H1 (cell line): ENCODE measurements around the gene ZNF646. TPM values are rescaled to one million over a fixed set of nuclear protein-coding genes. Genes with fewer than 3 reads are reported as not detected.

Experiments used
- CHD7 ChIP-seq: fragments of 300-600 bp; sonication (generic); IDR thresholded peaks from 2 replicates; pipeline ENCODE4 v1.7.1; 2012; ENCODE audit warnings: low read length, moderate library complexity, mild to moderate bottlenecking, inconsistent platforms; ENCODE audit not compliant: insufficient replicate concordance
- CTBP2 ChIP-seq: IDR thresholded peaks from 2 replicates; pipeline ENCODE4 v1.7.0; 2011; ENCODE audit warnings: borderline replicate concordance, mild to moderate bottlenecking, moderate library complexity, mixed read lengths, low read length; ENCODE audit not compliant: insufficient read depth, insufficient read length
- CTCF ChIP-seq, 3 experiments: IDR thresholded peaks; 1 replicate in 2 of 3; 2 replicates in 1 of 3; pipeline versions ENCODE4 v1.5.1 to v1.6.1; 2011; ENCODE audit warnings: low read length in 3 of 3, mild to moderate bottlenecking in 3 of 3, inconsistent platforms in 2 of 3, low read depth in 1 of 3, moderate library complexity in 1 of 3; ENCODE audit not compliant: insufficient read depth in 1 of 3; ENCODE audit errors: control extremely low read depth in 1 of 3
- KDM1A ChIP-seq: fragments of 200-600, 300-600 bp; sonication (generic); IDR thresholded peaks from 2 replicates; pipeline ENCODE4 v1.7.1; 2016; ENCODE audit warnings: mild to moderate bottlenecking, low read length, borderline replicate concordance
- MAX ChIP-seq: IDR thresholded peaks from 2 replicates; pipeline ENCODE4 v1.6.1; 2012; ENCODE audit warnings: inconsistent platforms
- PHF8 ChIP-seq: fragments of 200-600 bp; sonication (generic); conservative IDR thresholded peaks from 2 replicates; pipeline ENCODE4 v1.7.1; 2012; ENCODE audit warnings: low read depth, mild to moderate bottlenecking, inconsistent platforms, low read length, moderate library complexity
- SP2 ChIP-seq: IDR thresholded peaks from 2 replicates; pipeline ENCODE4 v1.6.1; 2012; ENCODE audit warnings: mild to moderate bottlenecking, low read length, inconsistent platforms
- SRF ChIP-seq: IDR thresholded peaks from 2 replicates; pipeline ENCODE4 v1.6.1; 2011; ENCODE audit warnings: mild to moderate bottlenecking, low read depth, low read length, moderate library complexity
- polyA plus RNA-seq, 7 experiments: library from polyadenylated mRNA; depleted of rRNA in 3 of 7; stranded (reverse) in 5 of 7; unstranded in 2 of 7; fragments of >200 nt in 5 of 7; fragments of 200-250 nt in 2 of 7; gene quantifications; 1 replicate in 5 of 7; 2 replicates in 1 of 7; 4 replicates in 1 of 7; pipeline versions ENCODE4 v1.2.1 to v1.2.3, GENCODE V29; 2011 to 2013; ENCODE audit warnings: missing spikeins in 2 of 7, mixed read lengths in 2 of 7
- total RNA-seq: library from RNA; stranded (reverse); fragmentation: NEBNext Ultra II Directional; extraction: Animal tissue kit (Norgen Biotek cat#: 25700); gene quantifications from 2 replicates; pipeline ENCODE4 v1.2.1, GENCODE V29; 2021

ZNF646 gene
- total and polyA plus RNA-seq, 2 of the 8 experiments (the other 6 are each of a cell fraction or from before 2014, with no cell fraction given): 6.5 to 25.0 TPM

- TF ChIP-seq CHD7 (no peak), PHF8 (no peak), SRF (no peak), KDM1A (no peak), CTCF (IDR thresholded peaks at IDR 0.05; ENCODE audit: control extremely low read depth in 1 of 3, insufficient read depth in 1 of 3, low read depth in 1 of 3, low read length in 3 of 3) (no peak), MAX (no peak), SP2 (no peak), CTBP2 (no peak)
Observed at GRCh38 chr16:31111881-31112466, 37.8 kb downstream of the ZNF646 start (continued).
